GM12874 (cell line): ENCODE measurements around the gene CASD1.

Source experiments
- TF ChIP-seq, protein P1 (sequence below): IDR thresholded peaks from 2 replicates; pipeline ENCODE4 v1.5.1; 2011; ENCODE audit warnings: low read depth, mild to moderate bottlenecking, control low read depth, low read length, moderate library complexity; ENCODE audit not compliant: insufficient read depth

The CASD1 gene

GRCh38 chr7:94513565-94513860, 3.9 kb downstream of the CASD1 start:
- TF ChIP-seq, protein P1, sequence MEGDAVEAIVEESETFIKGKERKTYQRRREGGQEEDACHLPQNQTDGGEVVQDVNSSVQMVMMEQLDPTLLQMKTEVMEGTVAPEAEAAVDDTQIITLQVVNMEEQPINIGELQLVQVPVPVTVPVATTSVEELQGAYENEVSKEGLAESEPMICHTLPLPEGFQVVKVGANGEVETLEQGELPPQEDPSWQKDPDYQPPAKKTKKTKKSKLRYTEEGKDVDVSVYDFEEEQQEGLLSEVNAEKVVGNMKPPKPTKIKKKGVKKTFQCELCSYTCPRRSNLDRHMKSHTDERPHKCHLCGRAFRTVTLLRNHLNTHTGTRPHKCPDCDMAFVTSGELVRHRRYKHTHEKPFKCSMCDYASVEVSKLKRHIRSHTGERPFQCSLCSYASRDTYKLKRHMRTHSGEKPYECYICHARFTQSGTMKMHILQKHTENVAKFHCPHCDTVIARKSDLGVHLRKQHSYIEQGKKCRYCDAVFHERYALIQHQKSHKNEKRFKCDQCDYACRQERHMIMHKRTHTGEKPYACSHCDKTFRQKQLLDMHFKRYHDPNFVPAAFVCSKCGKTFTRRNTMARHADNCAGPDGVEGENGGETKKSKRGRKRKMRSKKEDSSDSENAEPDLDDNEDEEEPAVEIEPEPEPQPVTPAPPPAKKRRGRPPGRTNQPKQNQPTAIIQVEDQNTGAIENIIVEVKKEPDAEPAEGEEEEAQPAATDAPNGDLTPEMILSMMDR: no peak

DNA sequence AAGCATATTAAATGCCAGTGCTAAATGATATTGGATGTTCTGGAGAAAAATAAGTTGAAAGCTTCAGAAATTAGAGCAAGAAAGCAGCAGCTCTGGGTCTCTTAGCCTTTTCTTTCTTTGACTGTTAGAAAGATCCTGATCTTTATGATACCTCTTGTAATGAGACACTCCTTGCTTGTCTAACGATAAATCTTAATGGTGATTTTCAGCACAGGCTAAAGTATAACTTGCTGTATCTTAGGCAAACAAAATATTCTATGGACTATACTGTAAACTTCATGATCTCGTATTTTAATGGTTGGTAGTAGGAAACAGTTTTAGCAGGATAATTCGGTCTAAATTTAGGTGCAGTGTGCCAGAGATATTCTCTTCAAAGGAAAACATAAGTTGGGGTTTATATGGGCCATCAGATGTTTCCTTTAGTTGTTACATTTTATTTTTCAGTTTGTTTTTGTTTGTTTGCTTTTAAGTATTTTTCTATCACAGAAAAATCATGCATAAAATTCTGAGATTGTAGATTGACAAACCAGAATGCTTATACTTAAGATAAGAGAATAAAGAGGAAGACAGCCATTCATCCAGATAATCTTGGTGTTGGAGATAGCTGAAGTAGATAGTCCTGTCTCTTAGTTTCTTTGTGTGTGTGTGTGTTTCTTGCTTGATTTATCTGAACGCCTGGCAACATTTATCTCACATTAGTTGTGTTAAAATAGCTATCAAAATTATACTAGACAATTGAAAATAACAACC, 4.7 kb downstream of the CASD1 start:
- TF ChIP-seq, protein P1: no peak

DNA sequence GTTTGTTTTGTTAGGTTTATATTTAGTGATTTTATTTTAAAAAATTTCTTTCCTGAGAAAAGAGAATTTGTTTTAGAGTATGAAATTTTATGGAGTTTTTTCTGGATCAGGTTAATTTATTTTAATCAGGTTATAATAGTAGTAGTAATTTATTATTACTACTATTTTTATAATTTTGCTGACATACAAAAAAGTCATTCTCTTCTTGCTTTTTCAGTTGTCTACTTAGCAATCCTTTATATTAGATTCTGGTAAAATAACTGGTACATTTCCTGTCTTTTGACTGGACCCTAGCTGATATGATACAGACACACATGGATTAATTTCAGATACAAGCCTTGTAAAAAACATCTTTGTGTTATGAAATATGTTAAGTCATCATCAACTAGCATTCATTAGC, 5.3 kb downstream of the CASD1 start:
- TF ChIP-seq, protein P1: no peak

DNA sequence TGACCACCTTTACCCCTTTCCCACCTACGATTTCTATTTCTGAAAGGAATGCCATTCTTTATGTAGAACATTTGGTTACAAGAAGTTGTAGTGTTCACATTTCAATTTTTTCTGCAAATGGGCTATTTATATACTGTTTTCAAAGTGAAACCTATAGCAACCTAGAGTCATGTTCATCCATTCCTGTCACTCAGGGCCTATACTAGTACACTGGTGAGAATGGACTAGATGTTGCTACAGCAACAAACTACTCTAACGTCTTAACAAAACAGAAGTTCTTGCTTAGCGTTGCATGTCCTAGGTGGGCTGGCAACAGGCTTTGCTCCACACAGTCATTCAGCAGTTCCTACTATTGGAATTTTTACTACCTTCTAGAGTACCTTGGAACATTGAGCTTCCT, 16.3 kb downstream of the CASD1 start:
- TF ChIP-seq, protein P1: no peak

- TF ChIP-seq, protein P1: no peak
Measured at GRCh38 chr7:94529516-94529915, 19.9 kb downstream of the CASD1 start.

GRCh38 chr7:94530109-94530508, 20.5 kb downstream of the CASD1 start:
- TF ChIP-seq, protein P1: no peak

DNA sequence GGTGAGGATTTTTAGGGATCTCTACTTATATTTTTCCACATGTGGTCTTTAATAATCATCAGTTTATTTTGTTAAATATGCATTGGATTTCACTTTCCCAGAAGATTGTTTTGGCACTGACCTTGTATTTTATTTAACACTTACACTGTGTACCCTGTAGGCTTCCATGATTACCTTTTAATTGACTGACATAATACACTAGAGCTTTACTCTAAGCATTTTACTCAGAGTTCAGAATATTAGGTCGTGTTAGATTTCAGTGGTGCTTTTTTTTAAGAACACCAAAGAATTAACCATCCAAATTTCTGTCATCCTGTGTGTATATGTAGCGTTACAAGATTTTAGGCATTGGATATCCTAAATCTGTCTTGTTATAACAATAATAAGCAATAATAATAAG, 23.1 kb downstream of the CASD1 start:
- TF ChIP-seq, protein P1: no peak
